Measurements from ENCODE around the gene SPRTN. TPM values are rescaled to one million over a fixed set of nuclear protein-coding genes. Genes with fewer than 3 reads are reported as not detected.
A peak's percentile ranks its signal among the peaks of the same experiment; 100 is the strongest.

SPRTN gene
- total and polyA plus RNA-seq, 4 donors: 2.1 to 8.9 (median 6.5) TPM

DNA sequence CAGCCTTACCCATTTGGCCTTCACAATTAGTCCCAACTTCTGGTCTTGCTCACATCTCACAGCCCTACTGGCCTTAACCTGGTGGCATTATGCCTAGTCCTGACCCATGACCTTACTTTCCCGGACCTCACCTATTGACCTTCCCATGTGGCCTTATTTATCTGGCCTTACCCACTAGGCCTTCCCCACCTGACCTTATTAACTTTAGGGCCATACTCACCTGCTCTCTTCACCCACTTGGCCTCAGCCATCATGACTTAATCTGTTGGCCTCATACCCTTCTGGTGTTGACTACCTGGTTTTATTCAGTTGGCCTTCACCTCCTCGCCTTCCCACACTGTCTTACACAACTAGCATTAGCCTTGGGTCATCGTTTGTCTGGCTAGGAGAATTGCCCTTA, 36.1 kb upstream of the SPRTN start:
- Histone ChIP-seq H3K9ac (ENCODE audit: low read depth in 1 of 2, low read length in 2 of 2) (no peak overlapping the region), H3K36me3 (ENCODE audit: control insufficient read depth in 4 of 4, insufficient read depth in 3 of 4, low read depth in 1 of 4, low read length in 3 of 4) (no peaks in the 10 kb centered on the region), H3K4me3 (ENCODE audit: low read depth in 1 of 3, low read length in 3 of 3) (no peak overlapping the region), H3K27ac (ENCODE audit: low read depth in 1 of 2, low read length in 2 of 2) (no peak overlapping the region), H3K27me3 (ENCODE audit: control insufficient read depth in 4 of 4, insufficient read depth in 4 of 4, low read length in 3 of 4) (no peaks in the 10 kb centered on the region), H3K4me1 (ENCODE audit: control insufficient read depth in 4 of 4, insufficient read depth in 4 of 4, low read length in 3 of 4) (no peaks in the 10 kb centered on the region), H3K9me3 (ENCODE audit: control insufficient read depth in 4 of 4, low read length in 3 of 4) (no peaks in the 10 kb centered on the region)
- TF ChIP-seq FOXA1 (IDR thresholded peaks at IDR 0.05) (no peak), YY1 (IDR thresholded peaks at IDR 0.05) (no peak), HNF4G (IDR thresholded peaks at IDR 0.05) (no peak), RXRA (IDR thresholded peaks at IDR 0.05) (peak in 1 of 2 donors; percentile 50), HNF4A (conservative IDR thresholded peaks at IDR 0.05) (peak in 1 of 2 donors; percentile 7)
- TF ChIP-seq, protein P1, sequence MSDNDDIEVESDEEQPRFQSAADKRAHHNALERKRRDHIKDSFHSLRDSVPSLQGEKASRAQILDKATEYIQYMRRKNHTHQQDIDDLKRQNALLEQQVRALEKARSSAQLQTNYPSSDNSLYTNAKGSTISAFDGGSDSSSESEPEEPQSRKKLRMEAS (IDR thresholded peaks at IDR 0.05): peak; percentile 23
- TF ChIP-seq, protein P2, sequence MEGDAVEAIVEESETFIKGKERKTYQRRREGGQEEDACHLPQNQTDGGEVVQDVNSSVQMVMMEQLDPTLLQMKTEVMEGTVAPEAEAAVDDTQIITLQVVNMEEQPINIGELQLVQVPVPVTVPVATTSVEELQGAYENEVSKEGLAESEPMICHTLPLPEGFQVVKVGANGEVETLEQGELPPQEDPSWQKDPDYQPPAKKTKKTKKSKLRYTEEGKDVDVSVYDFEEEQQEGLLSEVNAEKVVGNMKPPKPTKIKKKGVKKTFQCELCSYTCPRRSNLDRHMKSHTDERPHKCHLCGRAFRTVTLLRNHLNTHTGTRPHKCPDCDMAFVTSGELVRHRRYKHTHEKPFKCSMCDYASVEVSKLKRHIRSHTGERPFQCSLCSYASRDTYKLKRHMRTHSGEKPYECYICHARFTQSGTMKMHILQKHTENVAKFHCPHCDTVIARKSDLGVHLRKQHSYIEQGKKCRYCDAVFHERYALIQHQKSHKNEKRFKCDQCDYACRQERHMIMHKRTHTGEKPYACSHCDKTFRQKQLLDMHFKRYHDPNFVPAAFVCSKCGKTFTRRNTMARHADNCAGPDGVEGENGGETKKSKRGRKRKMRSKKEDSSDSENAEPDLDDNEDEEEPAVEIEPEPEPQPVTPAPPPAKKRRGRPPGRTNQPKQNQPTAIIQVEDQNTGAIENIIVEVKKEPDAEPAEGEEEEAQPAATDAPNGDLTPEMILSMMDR (IDR thresholded peaks at IDR 0.05; ENCODE audit: low read depth, low read length, missing input control): no peak
- no peak for DNase-seq (ENCODE audit: low spot score)
- WGBS: 51% methylated on average over 3 of the region's 3 CpGs

DNA sequence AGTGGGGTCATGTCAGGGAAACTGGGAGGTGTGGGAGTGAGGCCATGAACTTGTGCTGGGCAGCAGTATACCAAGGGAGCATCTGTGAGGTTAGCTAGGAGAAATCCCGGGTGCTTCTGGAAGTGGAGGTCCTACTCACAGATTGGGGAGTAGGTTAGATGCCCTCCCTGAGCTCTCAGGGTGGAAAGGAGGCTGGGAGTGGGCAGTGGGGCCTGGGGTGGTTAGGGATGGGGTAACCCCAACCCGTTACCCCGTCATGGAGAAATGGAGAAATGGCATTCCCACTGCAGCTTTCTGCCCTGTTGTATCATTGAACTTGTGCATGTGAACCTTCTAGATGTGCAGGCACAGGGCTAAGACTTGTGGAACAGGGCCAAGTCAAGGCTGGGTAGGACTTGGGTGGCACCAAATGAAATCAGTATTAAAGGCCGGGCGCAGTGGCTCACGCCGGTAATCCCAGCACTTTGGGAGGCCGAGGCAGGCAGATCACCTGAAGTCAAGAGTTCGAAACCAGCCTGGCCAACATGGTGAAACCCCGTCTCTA, 27.6 kb upstream of the SPRTN start:
- DNase-seq (ENCODE audit: low spot score): no peak
- no peak overlapping the region for H3K4me3 ChIP-seq (ENCODE audit: low read depth in 1 of 3, low read length in 3 of 3)

More for the DNA sequence above, 27.6 kb upstream of the SPRTN start:
- TF ChIP-seq, protein P2 (IDR thresholded peaks at IDR 0.05; ENCODE audit: low read depth, low read length, missing input control): no peak
- TF ChIP-seq JUND (IDR thresholded peaks at IDR 0.05) (no peak), HNF4G (IDR thresholded peaks at IDR 0.05) (no peak), HNF4A (conservative IDR thresholded peaks at IDR 0.05) (no peak), REST (IDR thresholded peaks at IDR 0.05) (no peak), GABPA (IDR thresholded peaks at IDR 0.05 in 1 of 2, conservative IDR thresholded peaks at IDR 0.05 in 1 of 2) (no peak), SP1 (IDR thresholded peaks at IDR 0.05) (no peak), RAD21 (IDR thresholded peaks at IDR 0.05) (no peak), RXRA (IDR thresholded peaks at IDR 0.05) (no peak), FOXA1 (IDR thresholded peaks at IDR 0.05) (no peak), NR2F2 (IDR thresholded peaks at IDR 0.05) (no peak), EGR1 (IDR thresholded peaks at IDR 0.05; ENCODE audit: low read depth in 2 of 2) (no peak), YY1 (IDR thresholded peaks at IDR 0.05) (no peak), TAF1 (conservative IDR thresholded peaks at IDR 0.05) (no peak), ZBTB33 (IDR thresholded peaks at IDR 0.05) (no peak), FOXA2 (IDR thresholded peaks at IDR 0.05) (no peak)
- TF ChIP-seq, protein P1 (IDR thresholded peaks at IDR 0.05): no peak
- TF ChIP-seq, protein P3, sequence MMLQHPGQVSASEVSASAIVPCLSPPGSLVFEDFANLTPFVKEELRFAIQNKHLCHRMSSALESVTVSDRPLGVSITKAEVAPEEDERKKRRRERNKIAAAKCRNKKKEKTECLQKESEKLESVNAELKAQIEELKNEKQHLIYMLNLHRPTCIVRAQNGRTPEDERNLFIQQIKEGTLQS (IDR thresholded peaks at IDR 0.05): no peak
- WGBS: 96% methylated on average over 10 of the region's 10 CpGs
- no peaks in the 10 kb centered on the region for H3K9me3 ChIP-seq (ENCODE audit: control insufficient read depth in 4 of 4, low read length in 3 of 4)
- H3K36me3 ChIP-seq (ENCODE audit: control insufficient read depth in 4 of 4, insufficient read depth in 3 of 4, low read depth in 1 of 4, low read length in 3 of 4): no peaks in the 10 kb centered on the region
- H3K27me3 ChIP-seq (ENCODE audit: control insufficient read depth in 4 of 4, insufficient read depth in 4 of 4, low read length in 3 of 4): no peaks in the 10 kb centered on the region
- no peaks in the 10 kb centered on the region for H3K4me1 ChIP-seq (ENCODE audit: control insufficient read depth in 4 of 4, insufficient read depth in 4 of 4, low read length in 3 of 4)
- H3K9ac ChIP-seq (ENCODE audit: low read depth in 1 of 2, low read length in 2 of 2): no peak overlapping the region
- no peak overlapping the region for H3K27ac ChIP-seq (ENCODE audit: low read depth in 1 of 2, low read length in 2 of 2)
